IMR-90 (cell line): ENCODE results near the gene PRR27. TPM values are rescaled to one million over a fixed set of nuclear protein-coding genes. Genes with fewer than 3 reads are reported as not detected.

Experiments
- ATAC-seq: fragments of 200-7000 bp; cut with Tn5 transposase; 2 replicates; pipeline ENCODE4 v1.9.1; 2020; ENCODE audit warnings: low read depth, mild to moderate bottlenecking, moderate library complexity
- BruUV-seq: library from RNA; stranded (reverse); fragments of 400-500 nt; replicated peaks from 2 replicates; lab custom pipeline; 2021; lab: Mats Ljungman, UMichigan
- CTCF ChIA-PET: fragments of 300-600 bp; formaldehyde crosslinking; extraction: SDS; loops from one replicate; lab custom pipeline; 2021; ENCODE audit warnings: antibody characterized with exemption; lab: Yijun Ruan, JAX
- POLR2A ChIA-PET: fragments of 300-600 bp; sonication (Branson Sonifier 250); formaldehyde crosslinking; loops from one replicate; lab custom pipeline; 2022; ENCODE audit warnings: antibody characterized with exemption; ENCODE audit not compliant: unreplicated experiment; lab: Charles Lee
- DNase-seq: peaks from one replicate; pipeline ENCODE4 v3.0.0; 2013
- H2AFZ ChIP-seq: replicated peaks from 2 replicates; pipeline ENCODE3; 2013; ENCODE audit warnings: low read length, mild to moderate bottlenecking; ENCODE audit not compliant: poor library complexity
- H2AK5ac ChIP-seq: 2 replicates; pipeline ENCODE4 v1.6.1; 2013; ENCODE audit warnings: low read depth, low read length, inconsistent platforms
- H2AK9ac ChIP-seq: replicated peaks from 2 replicates; pipeline ENCODE3; 2013; ENCODE audit warnings: mild to moderate bottlenecking, low read depth, low read length, moderate library complexity; ENCODE audit not compliant: poor library complexity
- H2BK120ac ChIP-seq: 2 replicates; pipeline ENCODE4 v1.6.1; 2013; ENCODE audit warnings: low read depth, low read length, inconsistent platforms
- H2BK15ac ChIP-seq: 3 replicates; pipeline ENCODE4 v1.6.1; 2013; ENCODE audit warnings: low read depth, low read length, inconsistent platforms
- H2BK20ac ChIP-seq: 2 replicates; pipeline ENCODE4 v1.6.1; 2013; ENCODE audit warnings: low read depth, mild to moderate bottlenecking, inconsistent platforms, low read length, moderate library complexity
- H2BK5ac ChIP-seq: 2 replicates; pipeline ENCODE4 v1.6.1; 2013; ENCODE audit warnings: mild to moderate bottlenecking, low read depth, low read length, inconsistent platforms; ENCODE audit not compliant: poor library complexity, severe bottlenecking
- H3K14ac ChIP-seq: replicated peaks from 2 replicates; pipeline ENCODE4 v1.6.1; 2013; ENCODE audit warnings: low read depth, low read length, inconsistent platforms
- H3K18ac ChIP-seq: 2 replicates; pipeline ENCODE4 v1.6.1; 2013; ENCODE audit warnings: low read depth, low read length, control low read depth
- H3K23ac ChIP-seq: 2 replicates; pipeline ENCODE4 v1.6.1; 2013; ENCODE audit warnings: low read depth, low read length, inconsistent platforms
- H3K27ac ChIP-seq: 2 replicates; pipeline ENCODE4 v1.5.1; 2013; ENCODE audit warnings: mild to moderate bottlenecking, control low read depth, low read length; ENCODE audit not compliant: insufficient read depth
- H3K27me3 ChIP-seq: 2 replicates; pipeline ENCODE4 v1.6.1; 2013; ENCODE audit warnings: low read length; ENCODE audit not compliant: control insufficient read depth, insufficient read depth
- H3K36me3 ChIP-seq: 2 replicates; pipeline ENCODE4 v1.6.1; 2013; ENCODE audit warnings: low read length, mixed read lengths; ENCODE audit not compliant: control insufficient read depth, insufficient read depth
- H3K4ac ChIP-seq: 2 replicates; pipeline ENCODE4 v1.6.1; 2013; ENCODE audit warnings: low read depth, low read length, inconsistent platforms
- H3K4me1 ChIP-seq: 2 replicates; pipeline ENCODE4 v1.6.1; 2013; ENCODE audit warnings: low read length, mixed read lengths; ENCODE audit not compliant: control insufficient read depth, insufficient read depth
- H3K4me2 ChIP-seq: 2 replicates; pipeline ENCODE4 v1.6.1; 2013; ENCODE audit warnings: low read depth, mild to moderate bottlenecking, control low read depth, low read length, moderate library complexity
- H3K4me3 ChIP-seq: 2 replicates; pipeline ENCODE4 v1.5.1; 2013; ENCODE audit warnings: low read depth, mild to moderate bottlenecking, control low read depth, low read length, moderate library complexity; ENCODE audit not compliant: insufficient read depth
- H3K56ac ChIP-seq: 2 replicates; pipeline ENCODE4 v1.6.1; 2013; ENCODE audit warnings: low read length, inconsistent platforms; ENCODE audit not compliant: insufficient read depth; ENCODE audit errors: extremely low read depth
- H3K79me1 ChIP-seq, 2 experiments: 2 replicates each; pipeline ENCODE4 v1.6.1; 2013; ENCODE audit warnings: low read length in 2 of 2, inconsistent platforms in 1 of 2, low read depth in 1 of 2
- H3K9ac ChIP-seq: 2 replicates; pipeline ENCODE4 v1.6.1; 2013; ENCODE audit warnings: low read depth, low read length, control low read depth
- H3K9me1 ChIP-seq: 2 replicates; pipeline ENCODE4 v1.6.1; 2013; ENCODE audit warnings: low read length, inconsistent platforms; ENCODE audit not compliant: insufficient read depth
- H3K9me3 ChIP-seq: 2 replicates; pipeline ENCODE4 v1.6.1; 2013; ENCODE audit warnings: low read length; ENCODE audit not compliant: control insufficient read depth, insufficient read depth
- H4K20me1 ChIP-seq: 2 replicates; pipeline ENCODE4 v1.6.1; 2013; ENCODE audit warnings: low read length, inconsistent platforms; ENCODE audit not compliant: insufficient read depth
- H4K5ac ChIP-seq: 2 replicates; pipeline ENCODE4 v1.6.1; 2013; ENCODE audit warnings: mild to moderate bottlenecking, low read depth, low read length, control low read depth
- H4K8ac ChIP-seq, 2 experiments: 2 replicates each; pipeline ENCODE4 v1.6.1; 2013; ENCODE audit warnings: low read depth in 2 of 2, low read length in 2 of 2, control low read depth in 1 of 2, inconsistent platforms in 1 of 2
- H4K91ac ChIP-seq: 2 replicates; pipeline ENCODE4 v1.6.1; 2013; ENCODE audit warnings: low read depth, low read length, inconsistent platforms; ENCODE audit not compliant: insufficient read depth
- BHLHE40 ChIP-seq: fragments of 150-350 bp; IDR thresholded peaks from 2 replicates; pipeline ENCODE4 v1.6.1; 2016; ENCODE audit warnings: mild to moderate bottlenecking, low read depth, low read length
- CHD1 ChIP-seq: IDR thresholded peaks from 2 replicates; pipeline ENCODE4 v1.6.1; 2012; ENCODE audit warnings: low read depth, low read length, improper control_type of control experiment
- NFE2L2 ChIP-seq: fragments of 150-350 bp; IDR thresholded peaks from 2 replicates; pipeline ENCODE4 v1.6.1; 2016; ENCODE audit warnings: low read depth, mild to moderate bottlenecking, low read length
- POLR2A ChIP-seq: IDR thresholded peaks from 2 replicates; pipeline ENCODE4 v1.6.1; 2012; ENCODE audit warnings: mild to moderate bottlenecking, low read depth, low read length
- RCOR1 ChIP-seq: IDR thresholded peaks from 2 replicates; pipeline ENCODE4 v1.6.1; 2012; ENCODE audit warnings: mild to moderate bottlenecking, low read length, improper control_type of control experiment; ENCODE audit not compliant: insufficient replicate concordance
- WGBS, 2 experiments: methylation state at CpG; one replicate each; pipeline versions ENCODE4 v1.1.5 to v1.1.7; 2013; ENCODE audit warnings: missing lambda C conversion rate in 2 of 2; ENCODE audit not compliant: insufficient read length in 1 of 2; ENCODE audit errors: extremely low coverage in 2 of 2; 5-methylcytosine and 5-hydroxymethylcytosine counted together
- dilution Hi-C: fragments of 300-500 bp; cut with HindIII; formaldehyde crosslinking; loops from one replicate; pipeline ENCODE4 v1.14.3; 2018; ENCODE audit warnings: low sequenced_read_pairs; ENCODE audit not compliant: unreplicated experiment
- in situ Hi-C: fragments of 300-500 bp; cut with MboI; formaldehyde crosslinking; loops from 3 replicates; pipeline ENCODE4 v1.14.3; 2019; ENCODE audit warnings: low sequenced_read_pairs, inconsistent platforms, mixed read lengths
- intact Hi-C: fragments of 100-400 bp; cut with micrococcal nuclease; formaldehyde crosslinking; loops from 2 replicates; pipeline ENCODE4 v1.10.0; 2022
- polyA plus RNA-seq, 3 experiments: library from polyadenylated mRNA; depleted of rRNA; stranded (reverse); fragments of >200 nt; gene quantifications; 2 replicates each; pipeline ENCODE4 v1.2.3, GENCODE V29; 2012; ENCODE audit warnings: low replicate concordance in 1 of 3
- total RNA-seq: library from RNA; depleted of rRNA; stranded (reverse); fragments of >200 nt; gene quantifications from 2 replicates; pipeline ENCODE4 v1.2.3, GENCODE V29; 2012

Gene PRR27
- total and polyA plus RNA-seq, 2 of the 4 experiments (the other 2 are of a cell fraction), result not detected

- H3K9me1 ChIP-seq, result no peaks in the 10 kb centered on the region
- BruUV-seq, result no TSS peak
Observed at GRCh38 chr4:70191647-70192046, 37.6 kb downstream of the PRR27 start.

More at GRCh38 chr4:70191647-70192046, 37.6 kb downstream of the PRR27 start:
- Histone ChIP-seq H3K9me3 (no peaks in the 10 kb centered on the region), H2AK9ac (no peak overlapping the region), H3K4me1 (no peaks in the 10 kb centered on the region), H3K23ac (no peak overlapping the region), H4K8ac (no peak overlapping the region), H2BK5ac (no peak overlapping the region), H3K56ac (no peak overlapping the region), H4K5ac (no peak overlapping the region), H3K14ac (no peak overlapping the region), H3K9ac (no peak overlapping the region), H2BK15ac (no peak overlapping the region), H2BK20ac (no peak overlapping the region), H2BK120ac (no peak overlapping the region), H2AK5ac (no peak overlapping the region), H3K4me3 (no peak overlapping the region), H3K36me3 (no peaks in the 10 kb centered on the region), H3K79me1 (no peaks in the 10 kb centered on the region), H2AFZ (no peak overlapping the region), H3K4me2 (no peak overlapping the region), H4K91ac (no peak overlapping the region), H3K27me3 (no peaks in the 10 kb centered on the region), H4K20me1 (no peaks in the 10 kb centered on the region), H3K4ac (no peak overlapping the region), H3K18ac (no peak overlapping the region), H3K27ac (no peak overlapping the region)
- DNase-seq (no peak), ATAC-seq (no peak)
- TF ChIP-seq NFE2L2, result no peak
- no peak for TF ChIP-seq POLR2A
- TF ChIP-seq RCOR1, result no peak
- no peak for TF ChIP-seq CHD1
- no peak for TF ChIP-seq BHLHE40
- ChIA-PET CTCF (no interaction called here), POLR2A (no interaction called here)
- WGBS, 2 experiments, result no CpG with 5 or more reads among the region's 1 CpG
- dilution Hi-C loops, result no loop called here
- intact Hi-C loops, result no loop called here
- in situ Hi-C loops, result no loop called here
